GM21526 (cell line): ENCODE data around the gene CCDC74A.
A peak's percentile ranks its signal among the peaks of the same experiment; 100 is the strongest.
"Not testable (repeated sequence)": the region's sequence is repeated elsewhere in the genome, so short reads cannot be mapped to it uniquely, and the experiment has no call there.

ENCODE experiments used
- ATAC-seq: cut with Tn5 transposase; IDR thresholded peaks from one replicate; pipeline ENCODE4 v1.9.1; 2021; ENCODE audit warnings: moderate library complexity; ENCODE audit not compliant: unreplicated experiment, low FRiP score

The CCDC74A gene

GRCh38 chr2:131525256-131525655, 2.4 kb upstream of the CCDC74A start:
- ATAC-seq: not testable (repeated sequence)

GRCh38 chr2:131528981-131529863, 1.5 kb downstream of the CCDC74A start:
- ATAC-seq: peak; percentile 58

- not testable (repeated sequence) for ATAC-seq
Observed at GRCh38 chr2:131529864-131530445, 2.3 kb downstream of the CCDC74A start.

- not testable (repeated sequence) for ATAC-seq
Observed at GRCh38 chr2:131530626-131531344, 3.1 kb downstream of the CCDC74A start.

GRCh38 chr2:131531547-131532185, 4.0 kb downstream of the CCDC74A start:
- not testable (repeated sequence) for ATAC-seq

- ATAC-seq: not testable (repeated sequence)
Observed at GRCh38 chr2:131532723-131533608, 5.3 kb downstream of the CCDC74A start.

GRCh38 chr2:131533609-131534316, 6.1 kb downstream of the CCDC74A start:
- ATAC-seq: not testable (repeated sequence)

GRCh38 chr2:131534317-131534672, 6.6 kb downstream of the CCDC74A start:
- not testable (repeated sequence) for ATAC-seq

GRCh38 chr2:131534965-131535364, 7.3 kb downstream of the CCDC74A start:
- not testable (repeated sequence) for ATAC-seq

GRCh38 chr2:131535526-131535925, 7.8 kb downstream of the CCDC74A start:
- no peak for ATAC-seq

- not testable (repeated sequence) for ATAC-seq
Observed at GRCh38 chr2:131535951-131536826, 8.5 kb downstream of the CCDC74A start.

GRCh38 chr2:131536841-131537240, 9.2 kb downstream of the CCDC74A start:
- not testable (repeated sequence) for ATAC-seq

GRCh38 chr2:131538856-131539255, 11.2 kb downstream of the CCDC74A start:
- not testable (repeated sequence) for ATAC-seq

- no peak for ATAC-seq
Observed at GRCh38 chr2:131542438-131543384, 15.0 kb downstream of the CCDC74A start.

- ATAC-seq: no peak
Observed at GRCh38 chr2:131543385-131543891, 15.8 kb downstream of the CCDC74A start.

- not testable (repeated sequence) for ATAC-seq
Observed at GRCh38 chr2:131544006-131544812, 16.5 kb downstream of the CCDC74A start.
